Fibroblast of skin of left quadriceps (primary cell): ENCODE measurements around the gene SP6.

ENCODE experiments used
- DNase-seq, 2 experiments: peaks; one replicate each; pipeline ENCODE4 v3.0.0-alpha.2; 2013; ENCODE audit warnings: low read depth in 2 of 2

The SP6 gene

DNA sequence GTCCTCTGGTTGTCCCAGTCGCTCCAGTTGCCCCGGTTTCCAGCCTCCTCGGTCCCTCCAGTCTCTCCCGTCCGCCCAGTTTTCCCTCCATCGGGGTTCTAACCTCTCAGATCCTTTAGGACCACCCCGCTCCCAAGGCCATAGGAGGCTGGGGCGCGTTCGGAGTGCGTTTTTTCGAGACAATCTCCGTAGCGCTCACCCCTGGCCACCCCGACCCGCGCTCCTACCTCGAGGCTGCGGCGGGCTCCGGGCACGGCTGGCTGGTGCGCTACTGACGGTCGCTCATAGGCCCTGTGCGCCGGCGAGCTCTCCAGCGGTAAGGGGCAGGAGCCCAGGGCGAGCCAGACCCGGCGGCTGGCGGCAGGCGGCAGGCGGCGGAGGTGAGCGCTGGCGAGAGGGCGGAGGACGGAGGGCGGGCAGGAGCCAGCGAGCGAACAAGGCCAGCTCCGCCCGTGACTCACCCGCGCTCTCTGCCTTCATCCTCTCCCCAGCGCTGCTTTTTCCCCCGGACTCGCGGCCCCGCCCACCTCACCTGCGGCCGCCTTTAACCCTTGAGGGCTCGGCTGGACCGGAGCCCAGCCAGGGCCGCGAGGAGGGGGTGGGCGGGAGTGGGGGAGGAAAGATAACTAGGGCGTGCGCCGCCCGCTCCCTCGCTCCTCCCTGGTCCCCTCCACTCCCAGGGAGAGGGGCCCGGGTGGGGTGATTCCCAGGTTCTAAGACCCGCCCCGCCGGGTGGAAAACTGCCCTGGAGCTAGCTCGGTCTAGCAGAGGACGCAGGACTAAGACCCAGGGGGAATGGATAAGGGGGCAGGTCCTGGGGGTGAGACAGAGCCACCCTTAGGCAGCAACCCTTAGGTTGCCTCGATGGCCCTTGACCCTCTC, at the start of gene SP6:
Gene SP6 (minus strand): TSS at position 472 of the 882 bp plus-strand sequence. CDS start 2,734 bp downstream, outside the sequence.
- DNase-seq, result no peak

DNA sequence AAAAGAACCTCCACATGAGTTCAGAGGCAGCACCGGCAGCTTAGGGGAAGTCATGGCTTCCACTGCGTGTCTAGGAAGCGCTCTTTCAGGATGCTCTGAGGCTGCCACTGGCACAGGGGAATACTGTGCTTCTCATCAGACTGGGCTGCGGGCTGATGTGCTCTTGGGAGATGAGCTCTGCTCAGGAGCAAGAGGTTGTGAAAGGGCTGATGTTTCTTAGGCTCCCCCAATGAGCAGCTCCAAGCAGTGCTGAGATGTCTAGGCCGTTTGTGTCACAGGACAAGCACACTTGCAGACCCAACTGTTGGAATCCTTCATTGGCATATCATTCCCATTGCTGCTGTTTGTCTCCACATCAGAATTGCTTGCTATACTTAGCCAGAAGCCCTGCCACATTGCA, 48.7 kb upstream of the SP6 start:
- DNase-seq, result no peak

DNA sequence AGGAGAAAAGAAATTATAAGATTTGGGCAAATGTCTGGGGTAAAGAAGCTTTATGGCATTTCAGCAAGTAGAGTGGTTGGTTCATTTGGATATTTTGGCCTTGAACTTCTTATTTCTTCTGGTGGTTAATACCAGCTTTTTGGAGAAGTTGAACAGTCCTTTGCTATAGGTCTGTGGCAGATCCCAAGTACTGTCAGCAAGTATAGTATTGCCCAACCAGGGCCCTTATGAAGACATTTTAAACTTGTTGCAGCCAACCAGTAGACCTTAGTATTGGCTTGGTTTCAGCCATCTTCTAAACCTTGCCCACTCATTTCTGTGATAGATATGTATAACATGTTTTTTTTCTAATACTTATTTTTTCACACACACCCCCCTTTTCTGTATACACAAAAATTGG, 47.3 kb upstream of the SP6 start:
- no peak for DNase-seq

DNA sequence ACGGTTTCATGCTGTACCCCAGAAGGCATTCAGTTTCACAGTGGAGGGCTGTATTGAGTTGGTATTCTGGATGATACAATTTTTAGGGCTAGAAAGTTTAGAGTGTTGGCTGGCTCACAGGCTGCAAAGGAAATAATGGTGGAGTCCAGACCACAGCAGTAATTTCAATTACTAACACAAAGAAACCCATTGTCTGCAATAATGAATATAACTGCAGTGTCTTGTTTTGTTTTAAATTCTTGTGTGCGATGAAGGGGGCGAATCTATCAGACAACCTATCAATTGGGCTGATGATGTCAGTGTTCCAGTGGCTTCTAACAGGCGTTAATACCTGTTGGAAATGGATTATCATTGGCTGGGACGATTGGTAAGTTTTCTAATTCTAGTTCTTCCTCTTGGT, 46.6 kb upstream of the SP6 start:
- no peak for DNase-seq

DNA sequence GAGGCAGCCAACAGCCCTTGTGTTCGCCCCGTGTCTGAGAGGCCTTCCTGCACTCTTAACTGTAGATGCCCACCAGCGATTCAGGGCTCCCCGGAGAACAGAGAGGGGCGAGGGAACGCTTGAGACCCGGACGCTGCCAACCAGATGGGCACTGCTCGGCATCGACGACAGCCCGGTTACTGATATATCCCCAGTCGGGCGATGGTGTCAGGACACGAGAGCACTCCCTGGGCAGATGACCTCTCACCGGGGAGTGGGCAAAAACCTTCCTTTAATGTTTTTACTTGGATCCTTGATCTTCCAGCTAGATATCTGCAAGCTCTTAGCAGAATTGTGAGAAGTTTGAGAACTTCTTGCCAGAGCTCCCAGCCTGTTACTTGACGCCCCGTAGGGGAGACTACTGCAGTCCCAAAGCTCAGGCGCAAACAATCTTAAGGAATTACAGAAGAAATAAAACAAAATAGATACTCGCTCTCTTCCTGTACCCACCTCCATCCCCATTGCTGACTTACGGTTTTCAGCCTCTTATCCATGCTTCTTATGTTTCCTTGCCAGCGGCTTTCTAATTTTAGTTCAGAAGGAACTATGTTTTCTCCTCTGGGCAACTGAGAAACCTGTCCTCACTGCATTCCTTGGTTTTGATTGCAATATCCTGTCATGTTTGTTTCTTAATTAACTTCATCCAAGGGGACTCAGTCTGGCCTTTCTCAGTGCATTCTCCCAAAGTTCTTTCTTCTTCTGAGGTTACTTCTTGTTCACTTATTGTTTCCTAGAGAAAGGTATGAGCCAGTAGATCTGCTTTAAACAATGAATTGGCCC, 45.9 kb upstream of the SP6 start:
- no peak for DNase-seq

DNA sequence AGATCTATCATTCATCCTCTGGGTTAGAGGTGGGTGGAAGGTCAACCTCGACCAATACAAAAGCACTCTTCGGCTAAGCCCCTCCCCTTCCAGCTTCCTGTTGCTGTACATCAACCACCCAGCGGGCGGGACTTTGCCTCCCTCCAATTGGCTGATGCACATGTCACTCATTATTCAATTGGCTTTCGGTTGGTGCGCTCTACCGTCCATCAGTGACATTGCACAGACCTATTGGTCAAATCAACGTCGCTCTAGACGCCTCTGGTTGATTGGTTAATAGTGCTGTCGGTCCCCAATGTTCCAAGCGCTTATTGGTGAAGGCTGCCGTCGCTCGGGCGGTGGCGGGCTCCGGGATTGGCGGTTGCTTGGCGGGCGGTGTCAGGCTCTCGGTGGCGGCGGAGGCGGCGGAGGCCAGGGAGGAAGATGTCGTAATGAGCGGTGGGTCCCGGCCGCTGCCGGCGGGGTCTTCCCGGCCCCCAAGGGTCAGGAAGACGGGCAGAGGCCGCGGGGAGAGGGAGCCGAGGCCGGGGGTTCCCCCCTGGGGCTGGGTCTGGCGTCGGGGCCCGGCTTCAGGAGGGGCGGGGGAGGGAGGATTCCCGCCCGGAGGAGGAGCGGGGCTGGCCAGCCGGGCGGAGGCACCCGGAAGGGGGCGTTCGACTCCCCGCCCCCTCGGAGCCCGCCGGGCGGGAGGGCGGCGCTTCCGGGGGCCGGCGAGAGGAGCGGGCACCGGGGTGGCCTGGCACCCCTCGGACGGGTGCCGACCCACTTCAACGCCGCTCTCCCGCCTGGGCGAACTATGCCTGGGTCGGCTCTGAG, 45.1 kb upstream of the SP6 start, which contains the start of gene SP2:
Gene SP2 (plus strand): TSS at position 381 of the 816 bp plus-strand sequence. CDS start 51 bp downstream, at position 432.
- DNase-seq, result peak; percentile 100

DNA sequence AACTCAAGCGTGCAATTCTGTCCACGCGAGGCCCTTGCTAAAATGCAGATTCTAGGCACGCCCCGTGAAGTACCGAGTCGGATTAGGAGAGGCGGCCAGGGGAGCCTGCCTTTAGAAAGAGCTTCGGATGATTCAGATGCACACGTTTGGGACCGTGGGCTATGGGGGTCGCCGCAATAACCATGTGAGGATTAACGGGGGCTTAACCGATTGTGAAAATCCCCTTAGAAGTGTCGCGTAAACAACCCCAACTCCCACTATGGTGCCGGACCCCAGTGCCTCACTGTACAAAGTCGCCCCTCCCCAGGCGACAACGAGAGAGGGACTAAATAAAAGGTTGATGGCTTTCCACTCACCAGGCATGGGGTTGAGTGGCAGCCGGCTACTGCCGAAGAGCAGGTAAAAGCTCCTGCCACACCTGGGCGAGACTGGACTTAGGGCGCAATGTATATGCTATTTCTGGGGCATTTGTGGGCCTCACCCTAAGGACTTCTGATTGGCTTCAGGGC, 44.4 kb upstream of the SP6 start:
- no peak for DNase-seq

DNA sequence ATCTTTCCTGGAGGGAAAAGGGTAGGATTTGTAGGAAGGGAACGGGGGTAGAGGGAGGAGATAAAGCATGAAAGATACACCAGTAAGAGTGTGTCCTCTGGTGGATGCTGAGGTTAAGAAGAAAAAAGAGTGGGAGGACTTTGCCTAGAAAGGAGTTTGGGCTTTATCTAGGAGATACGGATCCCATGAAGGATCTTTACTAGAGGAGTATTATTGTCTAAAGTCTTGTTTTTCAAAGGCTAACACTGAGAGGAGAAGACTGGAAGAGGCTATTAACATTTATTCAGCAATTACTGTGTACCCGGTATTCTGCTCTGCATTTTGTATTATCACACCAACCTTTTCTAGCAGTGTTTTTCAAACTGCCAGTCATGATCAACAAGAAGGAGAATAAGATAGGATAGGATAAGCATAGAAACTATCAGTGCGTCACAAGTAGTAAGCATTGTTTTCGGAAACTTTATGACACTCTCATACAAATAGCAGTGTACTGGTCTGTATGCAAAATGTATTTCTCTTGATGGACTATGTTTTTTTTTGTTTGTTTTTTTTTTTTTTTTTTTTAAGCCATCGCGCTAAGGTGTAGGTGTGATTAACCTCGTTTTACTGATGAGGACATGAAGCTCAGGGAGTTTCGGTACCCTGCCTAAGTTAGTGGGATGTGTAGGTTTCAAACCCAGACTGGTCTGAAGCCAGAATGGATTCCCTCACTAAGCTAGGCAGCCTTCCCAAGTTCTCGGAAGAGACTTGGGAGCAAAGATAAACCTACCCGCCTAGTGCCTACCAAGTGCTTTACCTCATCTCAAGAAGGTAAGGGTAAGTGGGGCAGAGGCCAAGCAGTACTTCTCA, 43.8 kb upstream of the SP6 start:
- no peak for DNase-seq

DNA sequence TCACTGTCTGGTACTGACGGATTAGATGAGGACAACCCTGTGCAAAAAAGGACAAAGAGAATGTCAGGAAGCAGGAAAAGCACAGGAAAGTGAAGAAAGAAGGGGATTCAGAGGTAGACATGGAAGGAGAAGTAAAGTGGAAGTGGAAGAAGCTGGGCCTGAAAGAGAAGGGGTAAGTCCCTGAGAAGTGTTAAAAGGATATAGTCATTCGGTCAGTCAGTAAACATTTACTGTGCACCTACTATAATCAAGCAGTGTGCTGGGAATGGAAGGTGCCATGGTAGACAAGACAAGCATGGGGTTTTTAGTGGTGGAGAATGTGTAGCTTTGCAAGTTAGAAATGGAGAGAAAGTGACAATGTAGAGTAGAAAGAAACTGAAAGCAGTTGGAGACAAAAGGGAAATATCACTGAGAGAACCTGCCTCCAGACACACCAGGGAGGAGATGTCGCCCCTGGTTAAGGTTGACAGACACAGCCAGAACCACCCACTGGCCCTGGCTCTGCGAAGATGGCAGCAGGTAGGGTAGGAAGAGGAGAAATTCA, 40.7 kb upstream of the SP6 start:
- DNase-seq, result no peak

DNA sequence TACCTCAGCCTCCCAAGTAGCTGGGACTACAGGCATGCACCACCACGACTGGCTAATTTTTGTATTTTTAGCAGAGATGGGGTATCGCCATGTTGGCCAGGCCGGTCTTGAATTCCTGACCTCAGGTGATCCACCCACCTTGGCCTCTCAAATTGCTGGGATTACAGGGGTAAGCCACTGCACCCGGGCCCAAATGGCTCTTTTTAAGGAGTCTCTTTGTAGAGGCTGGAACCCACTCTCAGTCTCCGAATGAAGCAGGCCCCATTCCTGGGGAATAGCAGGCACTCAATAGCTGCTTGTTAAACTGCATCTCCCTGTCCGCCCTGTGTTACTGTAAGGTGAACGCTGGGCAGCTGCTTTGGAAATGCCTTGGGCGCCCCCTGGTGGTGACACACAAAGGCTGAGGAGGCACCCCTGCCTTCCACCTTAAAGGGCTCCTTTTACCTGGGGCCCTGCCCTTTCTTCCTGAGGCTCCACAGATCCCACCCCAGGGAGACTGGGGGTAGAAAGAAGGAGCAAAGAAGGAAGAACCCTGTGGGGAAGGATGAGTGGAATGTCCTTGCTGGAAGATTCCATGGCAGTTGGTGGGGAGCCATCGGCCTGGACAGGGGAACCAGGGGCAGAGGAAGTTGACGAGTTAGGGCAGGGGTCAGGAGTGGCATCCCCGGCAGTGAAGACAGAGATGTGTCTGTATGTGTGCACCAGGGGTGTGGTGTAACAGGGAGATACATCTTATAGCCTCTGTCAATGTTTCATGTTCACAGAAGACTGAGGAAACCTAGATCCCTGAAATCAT, 39.0 kb upstream of the SP6 start:
- peak; percentile 53 to 55 for DNase-seq

DNA sequence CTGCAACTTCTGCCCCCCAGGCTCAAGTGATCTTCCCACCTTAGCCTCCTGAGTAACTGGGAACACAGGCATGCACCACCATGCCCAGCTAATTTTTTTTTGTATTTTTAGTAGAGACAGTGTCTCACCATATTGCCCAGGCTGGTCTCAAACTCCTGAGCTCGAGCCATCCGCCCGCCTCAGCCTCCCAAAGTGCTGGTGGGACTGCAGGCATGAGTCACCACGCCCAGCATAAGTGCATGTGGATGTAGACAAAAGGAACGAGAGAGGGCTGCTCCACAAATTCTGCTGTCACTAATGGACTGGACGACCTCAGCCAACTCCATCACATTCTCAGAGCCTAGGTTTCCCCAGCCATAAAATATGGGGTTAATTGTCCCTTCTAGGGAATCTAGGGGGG, 37.3 kb upstream of the SP6 start:
- no peak for DNase-seq

DNA sequence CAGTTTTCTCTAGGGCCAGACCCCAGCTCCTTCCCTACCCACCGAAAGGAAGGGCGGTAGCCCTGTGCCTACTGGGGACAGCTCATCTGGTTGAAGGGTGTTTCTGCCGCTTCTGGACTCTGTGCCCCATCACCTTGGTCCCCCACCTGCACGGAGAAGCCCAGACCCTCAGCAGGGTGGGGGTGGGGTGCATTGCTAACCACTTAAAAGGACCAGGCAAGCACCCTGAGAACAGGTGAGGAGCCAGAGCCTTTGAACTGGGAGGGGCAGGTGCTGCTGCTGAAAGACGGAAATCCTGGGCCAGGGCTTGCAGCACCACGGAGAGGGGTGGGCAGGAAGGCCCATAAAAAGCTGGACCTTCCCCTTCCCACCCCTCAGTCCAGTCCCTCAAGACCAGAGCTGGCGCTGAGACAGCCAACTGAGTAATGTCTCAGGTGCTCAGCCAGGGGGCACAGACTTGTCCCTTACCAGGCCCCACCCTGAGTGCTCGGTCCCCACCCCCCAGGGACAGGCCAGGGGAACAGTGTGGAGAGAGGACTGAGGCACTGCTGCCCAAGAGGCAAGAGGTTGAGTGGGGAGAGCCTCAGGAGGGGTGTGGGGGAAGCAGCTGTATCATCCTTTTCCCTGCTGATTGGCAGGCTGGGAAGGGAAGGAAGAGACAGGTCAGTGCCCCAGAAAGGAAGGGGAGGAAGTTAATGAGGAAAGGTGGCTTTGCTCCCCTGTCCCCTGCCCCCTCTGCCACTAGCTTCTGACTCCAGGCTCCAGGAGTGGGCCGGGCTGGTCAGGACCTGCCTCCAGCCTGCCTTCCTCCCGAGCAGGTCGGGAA, 34.2 kb upstream of the SP6 start:
- DNase-seq, result no peak

DNA sequence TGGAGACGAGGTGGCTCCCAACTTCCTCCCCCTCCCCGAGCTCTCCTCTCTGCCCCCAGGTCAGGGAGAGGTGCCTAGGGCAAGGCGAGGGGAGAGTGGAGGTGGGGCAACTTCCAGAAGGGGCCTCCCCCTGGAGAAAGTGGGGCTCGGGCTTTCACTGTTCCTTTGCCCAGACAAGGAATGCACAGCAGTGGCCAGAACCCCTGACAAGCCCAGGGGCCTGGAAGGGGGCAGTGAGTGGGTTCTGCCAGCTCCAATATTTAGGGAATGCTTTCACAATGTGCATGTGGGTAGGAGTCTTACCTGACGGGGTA, 33.4 kb upstream of the SP6 start:
- no peak for DNase-seq

DNA sequence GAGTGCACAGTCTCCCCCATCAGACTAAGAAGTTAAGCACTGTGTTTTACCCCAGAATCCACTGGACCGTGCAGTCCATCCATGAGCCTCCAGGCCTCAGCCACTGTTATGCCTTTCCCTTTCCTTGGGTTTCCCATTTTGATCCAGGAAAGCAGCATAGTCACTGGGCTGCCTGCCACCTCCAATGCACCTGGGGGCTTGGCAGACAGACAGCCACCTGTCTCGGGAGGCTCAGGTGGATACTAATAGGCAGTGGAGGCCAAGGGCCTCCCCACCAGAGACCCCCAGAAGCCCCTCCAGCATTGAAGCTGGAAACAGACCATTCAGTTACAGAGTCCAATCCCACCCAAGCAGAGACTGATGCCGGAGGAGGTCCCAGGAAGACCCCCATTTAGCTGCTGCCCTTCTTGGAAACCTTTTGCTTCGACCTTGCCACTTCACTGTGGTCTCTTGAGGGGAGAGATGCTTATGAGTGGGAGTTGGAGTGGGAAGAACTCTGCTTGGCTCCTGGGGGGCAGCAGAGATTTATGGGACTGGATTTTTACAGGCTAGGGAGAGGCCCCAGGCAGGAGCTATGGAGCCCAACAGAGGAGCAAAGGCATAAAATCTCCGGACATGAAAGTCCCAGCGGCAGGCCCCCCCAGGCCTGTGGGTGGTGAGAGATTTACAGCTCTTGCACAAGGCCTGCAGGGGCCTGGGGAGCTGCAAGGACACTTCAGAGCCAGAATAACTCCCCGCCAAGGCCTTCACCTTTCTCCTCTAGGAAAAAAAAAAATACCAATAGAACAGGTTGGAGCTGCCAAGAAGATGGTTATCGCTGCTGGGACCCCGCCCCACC, 32.8 kb upstream of the SP6 start:
- no peak for DNase-seq

DNA sequence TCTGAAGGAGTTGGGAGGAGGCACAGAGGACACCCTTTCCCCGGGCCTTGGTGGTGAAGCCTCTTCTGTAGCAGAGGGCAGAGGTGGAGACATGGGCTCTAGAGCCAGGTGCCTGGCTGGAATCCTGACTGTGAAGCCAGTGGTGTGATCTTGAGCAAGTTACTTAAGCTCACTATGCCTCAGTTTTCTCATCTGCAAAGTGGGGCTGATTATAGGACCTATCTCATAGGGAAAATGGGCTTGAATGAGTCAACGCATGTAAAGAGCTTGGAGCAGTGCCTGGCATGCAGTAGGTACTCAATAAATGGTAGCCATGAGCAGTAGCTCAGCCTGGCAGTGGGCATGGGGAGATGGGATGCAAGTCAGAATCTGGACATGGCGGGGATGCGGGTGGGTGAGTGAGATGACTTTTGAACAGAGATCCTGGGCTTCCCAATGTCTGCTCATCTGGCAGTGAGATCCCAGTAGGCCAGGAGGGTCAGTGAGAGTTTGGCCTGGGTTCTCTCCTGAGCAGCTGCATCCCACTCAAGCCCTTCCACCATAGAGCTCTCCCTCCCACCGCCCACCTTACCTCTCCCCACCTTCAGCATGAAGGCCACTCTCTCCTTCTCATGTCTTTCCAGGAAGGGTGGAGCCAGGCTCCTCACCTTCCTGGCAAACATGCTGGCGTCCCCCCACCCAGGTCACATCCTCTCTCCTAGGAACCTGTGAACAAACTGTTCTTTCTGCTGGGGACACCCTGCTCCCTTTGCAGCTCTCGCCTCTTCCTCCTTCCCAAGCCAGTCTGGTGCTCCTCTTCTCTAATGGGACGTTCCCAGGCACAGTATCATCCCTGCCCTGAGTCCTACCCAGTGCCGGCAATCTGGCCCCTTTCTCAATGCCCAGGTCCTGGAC, 32.0 kb upstream of the SP6 start:
- no peak for DNase-seq

DNA sequence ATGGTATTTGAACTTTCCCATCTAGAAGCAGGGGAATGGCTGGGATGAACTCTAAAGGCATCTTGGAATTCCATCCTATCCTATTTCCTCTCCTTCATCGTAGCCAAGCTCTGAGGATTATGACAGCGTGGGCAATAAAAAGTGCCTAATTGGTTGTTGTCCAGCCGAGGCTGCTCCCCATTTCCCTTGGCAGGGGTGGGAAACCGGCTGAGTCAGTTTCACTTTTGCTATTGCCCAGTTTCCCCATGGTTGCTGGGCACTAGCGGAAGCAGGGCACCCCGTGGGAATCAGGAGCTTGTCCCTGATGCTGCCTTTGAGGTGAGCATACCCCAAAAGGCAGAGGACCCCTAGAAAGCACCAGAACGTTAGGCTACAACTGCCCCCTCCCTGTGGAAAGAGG, 31.3 kb upstream of the SP6 start:
- no peak for DNase-seq
